ENCODE data around the gene SPATC1L.
"Not testable (repeated sequence)": the region's sequence is repeated elsewhere in the genome, so short reads cannot be mapped to it uniquely, and the experiment has no call there.

The SPATC1L gene

GRCh38 chr21:46182548-46183336 lies 1.5 kb downstream of the SPATC1L start:
- DNase-seq, result no peak

DNA sequence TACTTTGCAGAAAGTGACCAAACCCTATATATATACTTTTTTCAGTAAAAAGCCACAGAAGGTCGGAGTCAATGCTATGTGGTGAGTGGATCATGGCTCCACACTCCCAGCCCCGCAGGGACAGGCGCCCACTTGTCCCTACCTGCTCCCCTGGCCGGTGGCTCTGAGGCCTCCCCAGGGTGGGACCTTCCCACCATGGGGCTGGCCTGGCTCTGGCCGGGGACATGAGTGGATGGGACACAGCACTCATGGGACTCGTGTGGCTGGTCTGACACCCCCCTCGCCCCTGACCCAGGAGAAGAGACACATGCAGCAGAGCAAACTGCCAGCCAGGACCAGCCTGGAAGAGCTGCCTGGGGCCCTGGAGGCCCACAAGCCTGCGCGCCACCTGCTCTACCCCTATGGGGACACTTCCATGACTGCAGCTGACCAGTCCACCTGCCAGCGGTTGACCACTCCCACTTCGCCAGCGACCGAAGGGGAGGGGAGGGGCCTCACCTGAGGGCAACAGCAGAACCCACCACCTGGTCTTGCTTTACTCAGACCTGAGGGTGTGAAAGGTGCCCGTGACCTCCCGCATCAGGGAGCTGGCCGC lies 2.2 kb downstream of the SPATC1L start:
- DNase-seq, result no peak

- DNase-seq, result no peak
These were observed 2.8 kb downstream of the SPATC1L start for GRCh38 chr21:46181436-46181835.

- no peak for DNase-seq
These were observed 3.4 kb downstream of the SPATC1L start for GRCh38 chr21:46180778-46181391.

GRCh38 chr21:46180079-46180722 lies 4.1 kb downstream of the SPATC1L start:
- DNase-seq, result no peak

GRCh38 chr21:46179708-46180078 lies 4.6 kb downstream of the SPATC1L start:
- no peak for DNase-seq

DNA sequence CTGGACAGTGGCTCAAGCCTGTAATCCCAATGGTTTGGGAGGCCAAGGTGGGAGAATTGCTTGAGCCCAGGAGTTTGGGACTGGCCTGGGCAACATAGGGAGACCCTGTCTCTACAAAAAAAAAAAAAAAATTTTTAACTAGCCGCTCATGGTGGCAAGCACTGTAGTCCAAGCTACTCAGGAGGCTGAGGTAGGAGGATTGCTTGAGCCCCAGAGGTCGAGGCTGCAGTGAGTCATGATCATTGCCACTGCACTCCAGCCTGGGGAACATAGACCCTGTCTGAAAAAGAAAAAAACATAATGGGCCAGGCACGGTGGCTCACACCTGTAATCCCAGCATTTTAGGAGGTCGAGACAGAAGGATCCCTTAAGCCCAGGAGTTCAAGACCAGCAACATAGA lies 5.3 kb downstream of the SPATC1L start:
- no peak for DNase-seq

DNA sequence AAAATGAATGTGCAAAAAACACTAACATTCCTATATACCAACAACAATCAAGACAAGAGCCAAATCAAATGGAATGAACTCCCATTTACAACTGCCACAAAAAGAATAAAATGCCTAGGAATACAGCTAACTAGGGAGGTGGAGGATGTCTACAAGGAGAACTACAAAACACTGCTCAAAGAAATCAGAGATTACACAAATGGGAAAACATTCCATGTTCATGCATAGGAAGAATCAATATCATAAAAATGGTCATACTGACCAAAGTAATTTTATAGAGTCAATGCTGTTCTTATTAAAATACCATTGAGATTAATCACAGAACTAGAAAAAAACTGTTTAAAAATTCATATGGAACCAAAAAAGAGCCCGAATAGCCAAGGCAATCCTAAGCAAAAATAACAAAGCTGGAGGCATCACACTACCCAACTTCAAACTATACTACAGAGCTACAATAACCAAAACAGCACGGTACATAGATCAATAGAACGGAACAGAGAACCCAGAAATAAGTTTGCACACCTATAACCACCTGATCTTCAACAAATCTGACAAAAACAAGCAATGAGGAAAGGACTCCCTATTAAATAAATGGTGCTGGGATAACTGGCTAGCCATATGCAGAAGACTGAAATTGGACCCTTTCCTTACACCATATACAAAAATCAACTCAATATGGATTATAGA lies 7.7 kb downstream of the SPATC1L start:
- not testable (repeated sequence) for DNase-seq

- no peak for DNase-seq
These were observed 10.7 kb downstream of the SPATC1L start for GRCh38 chr21:46173573-46173972.

- DNase-seq, result no peak
These were observed 11.3 kb downstream of the SPATC1L start for GRCh38 chr21:46172863-46173528.

- DNase-seq, result no peak
These were observed 12.0 kb downstream of the SPATC1L start for GRCh38 chr21:46171996-46172862.

- no peak for DNase-seq
These were observed 12.7 kb downstream of the SPATC1L start for GRCh38 chr21:46171585-46171984.

DNA sequence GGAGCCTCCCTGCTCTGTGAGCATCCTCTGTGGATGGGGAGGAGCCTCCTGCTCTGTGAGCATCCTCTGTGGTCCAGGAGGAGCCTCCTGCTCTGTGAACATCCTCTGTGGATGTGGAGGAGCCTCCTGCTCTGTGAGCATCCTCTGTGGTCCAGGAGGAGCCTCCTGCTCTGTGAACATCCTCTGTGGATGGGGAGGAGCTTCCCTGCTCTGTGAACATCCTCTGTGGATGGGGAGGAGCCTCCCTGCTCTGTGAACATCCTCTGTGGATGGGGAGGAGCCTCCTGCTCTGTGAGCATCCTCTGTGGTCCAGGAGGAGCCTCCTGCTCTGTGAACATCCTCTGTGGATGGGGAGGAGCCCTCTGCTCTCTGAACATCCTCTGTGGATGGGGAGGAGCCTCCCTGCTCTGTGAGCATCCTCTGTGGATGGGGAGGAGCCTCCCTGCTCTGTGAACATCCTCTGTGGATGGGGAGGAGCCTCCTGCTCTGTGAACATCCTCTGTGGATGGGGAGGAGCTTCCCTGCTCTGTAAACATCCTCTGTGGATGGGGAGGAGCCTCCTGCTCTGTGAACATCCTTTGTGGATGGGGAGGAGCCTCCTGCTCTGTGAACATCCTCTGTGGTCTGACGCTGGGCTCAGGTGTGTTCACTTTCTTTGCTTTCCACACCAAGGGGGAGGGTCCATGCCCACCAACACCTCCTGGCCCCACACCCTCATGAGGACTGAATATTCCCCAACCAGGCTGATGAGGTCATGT lies 13.6 kb downstream of the SPATC1L start:
- not testable (repeated sequence) for DNase-seq

DNA sequence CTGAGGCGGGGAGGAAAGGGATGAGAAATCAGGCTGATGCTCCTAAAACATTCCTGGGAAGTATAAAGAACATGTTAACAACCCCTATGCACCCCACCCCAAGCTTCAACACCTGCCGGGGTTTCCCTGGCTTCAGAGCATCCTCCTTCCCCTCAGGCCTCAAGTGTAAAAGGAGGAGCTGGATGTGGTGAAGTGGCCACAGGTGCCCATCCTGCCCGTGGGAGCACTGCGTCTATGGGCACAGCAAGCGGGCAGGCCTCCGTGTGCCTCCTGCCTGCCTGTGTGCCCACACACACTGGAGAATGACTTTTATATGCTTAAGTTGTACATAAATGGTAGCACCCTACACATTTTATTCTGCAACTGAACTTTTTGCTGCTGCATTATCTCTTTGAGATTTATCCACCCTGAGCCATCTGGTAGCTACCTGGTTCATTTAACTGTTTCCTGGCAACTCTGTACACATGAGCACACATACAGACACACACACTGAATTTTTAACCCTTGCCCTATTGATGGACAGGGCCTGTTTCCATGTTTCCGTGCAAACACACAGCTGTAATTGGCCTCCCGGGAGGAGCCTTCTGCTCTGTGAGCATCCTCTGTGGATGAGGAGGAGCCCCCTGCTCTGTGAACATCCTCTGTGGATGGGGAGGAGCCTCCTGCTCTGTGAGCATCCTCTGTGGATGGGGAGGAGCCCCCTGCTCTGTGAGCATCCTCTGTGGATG lies 15.4 kb downstream of the SPATC1L start:
- no peak for DNase-seq

DNA sequence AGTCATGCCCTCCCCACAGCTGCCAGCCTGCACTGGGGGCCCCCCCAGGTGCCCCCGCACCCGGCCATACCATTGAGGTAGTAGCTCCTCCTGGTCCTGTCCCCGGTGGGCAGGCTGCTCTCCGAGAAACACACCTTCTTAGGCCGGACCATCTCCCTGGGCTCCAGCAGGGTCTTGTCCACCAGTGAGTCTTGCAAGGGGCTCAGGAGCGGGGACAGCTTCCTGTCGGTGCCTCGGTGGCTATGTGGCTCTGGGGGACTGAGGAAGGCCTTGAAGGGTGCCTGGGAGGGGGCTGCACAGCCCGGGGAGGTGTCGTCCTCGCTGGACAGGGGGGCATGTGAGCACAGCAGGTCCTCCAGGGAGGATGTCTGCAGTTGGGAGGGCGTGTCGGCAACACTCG lies 16.0 kb downstream of the SPATC1L start:
- no peak for DNase-seq

DNA sequence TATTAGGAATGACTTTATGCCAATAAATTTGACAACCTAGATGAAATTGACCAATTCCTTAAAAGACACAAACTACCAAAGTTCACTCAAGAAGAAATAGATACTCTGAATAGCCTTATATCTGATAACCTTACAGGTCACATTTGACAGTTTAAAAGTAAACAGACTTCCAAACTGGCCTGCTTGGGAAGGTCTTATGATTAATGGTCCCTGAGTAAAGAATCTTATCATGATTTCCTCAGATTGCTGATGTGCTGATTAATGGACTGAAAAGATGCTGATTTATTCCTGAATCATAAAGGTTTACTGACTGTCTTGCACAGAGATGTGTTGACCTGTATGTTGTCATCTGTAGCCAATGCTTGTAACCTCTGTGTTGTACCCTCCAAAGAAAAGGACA lies 19.2 kb downstream of the SPATC1L start:
- no peak for DNase-seq

GRCh38 chr21:46163380-46163779 lies 20.9 kb downstream of the SPATC1L start:
- DNase-seq, result no peak

DNA sequence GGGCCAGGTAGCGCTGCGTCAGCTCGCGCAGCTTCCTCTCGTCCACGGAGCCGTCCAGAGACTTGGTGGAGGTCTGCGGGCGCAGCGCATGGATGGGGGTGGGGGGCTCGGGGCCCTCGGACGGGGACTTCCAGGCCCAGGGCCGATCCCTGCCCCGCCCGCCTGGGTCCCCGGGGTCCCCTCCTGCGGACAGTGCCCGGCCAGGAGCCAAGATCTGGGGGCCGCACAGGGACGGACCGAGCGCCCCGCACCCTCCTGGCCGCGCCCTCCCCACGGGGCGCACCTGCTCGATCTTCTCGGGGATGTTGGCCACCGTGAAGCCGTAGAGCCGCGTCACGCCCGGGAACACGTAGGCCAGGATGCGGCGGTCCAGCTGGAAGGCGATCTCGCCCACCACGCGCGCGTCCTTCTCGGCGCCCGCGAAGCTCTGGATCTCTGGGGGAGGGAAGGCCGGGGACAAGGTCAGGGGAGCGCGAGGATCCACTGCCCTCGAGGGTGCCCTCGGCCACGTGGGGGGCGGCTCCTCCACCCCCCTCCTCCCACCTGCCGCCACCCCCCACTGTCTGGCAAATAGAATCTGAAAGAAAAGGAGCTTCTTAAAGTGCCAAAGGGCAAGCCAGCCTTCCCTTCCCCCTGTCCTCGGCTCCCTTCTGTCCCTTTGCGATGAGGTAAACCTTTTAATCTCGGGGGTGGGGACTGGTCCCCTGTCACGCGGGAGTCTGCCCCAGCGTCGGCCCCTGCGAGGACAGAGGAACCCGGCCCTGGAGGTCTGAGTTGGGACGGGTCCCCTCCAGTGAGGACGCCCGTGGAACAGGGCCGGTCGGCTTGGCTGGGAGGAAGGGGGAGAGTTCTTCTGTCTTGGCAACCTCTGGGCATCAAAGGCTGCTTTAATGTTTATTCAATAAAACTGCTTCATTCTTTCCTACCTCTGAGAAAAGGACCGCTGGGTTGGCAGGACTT lies 22.3 kb downstream of the SPATC1L start:
- no peak for DNase-seq

All from stimulated activated CD4-positive, alpha-beta T cell treated with anti-CD3 and anti-CD28 coated beads, Interleukin-2, amount 100 ng/mL, for 48 hours (primary cell).